Measurements from ENCODE around the gene CACNA1C.
"Not testable (repeated sequence)": the region's sequence is repeated elsewhere in the genome, so short reads cannot be mapped to it uniquely, and the experiment has no call there.

CACNA1C gene

GRCh38 chr12:2475984-2476383 lies 423.2 kb downstream of the CACNA1C start:
- no peak for DNase-seq

GRCh38 chr12:2477009-2477766 lies 424.4 kb downstream of the CACNA1C start:
- DNase-seq, result no peak

- DNase-seq, result no peak
Measured at GRCh38 chr12:2479851-2480535, 427.2 kb downstream of the CACNA1C start.

- DNase-seq, result no peak
Measured at GRCh38 chr12:2481346-2481745, 428.6 kb downstream of the CACNA1C start.

GRCh38 chr12:2481951-2482350 lies 429.2 kb downstream of the CACNA1C start:
- DNase-seq, result no peak

GRCh38 chr12:2482938-2483660 lies 430.3 kb downstream of the CACNA1C start:
- DNase-seq, result no peak

- no peak for DNase-seq
Measured at GRCh38 chr12:2483713-2484112, 430.9 kb downstream of the CACNA1C start.

GRCh38 chr12:2484141-2484776 lies 431.5 kb downstream of the CACNA1C start:
- no peak for DNase-seq

GRCh38 chr12:2485681-2486080 lies 432.9 kb downstream of the CACNA1C start:
- no peak for DNase-seq

- no peak for DNase-seq
Measured at GRCh38 chr12:2486796-2487195, 434.0 kb downstream of the CACNA1C start.

- DNase-seq, result no peak
Measured at GRCh38 chr12:2487278-2487677, 434.5 kb downstream of the CACNA1C start.

GRCh38 chr12:2488131-2488530 lies 435.3 kb downstream of the CACNA1C start:
- DNase-seq, result no peak

- no peak for DNase-seq
Measured at GRCh38 chr12:2488596-2488995, 435.8 kb downstream of the CACNA1C start.

GRCh38 chr12:2489275-2489674 lies 436.5 kb downstream of the CACNA1C start:
- DNase-seq, result no peak

GRCh38 chr12:2490831-2491230 lies 438.0 kb downstream of the CACNA1C start:
- DNase-seq, result no peak

GRCh38 chr12:2491349-2491748 lies 438.6 kb downstream of the CACNA1C start:
- DNase-seq, result not testable (repeated sequence)

- DNase-seq, result no peak
Measured at GRCh38 chr12:2492236-2492635, 439.4 kb downstream of the CACNA1C start.

- no peak for DNase-seq
Measured at GRCh38 chr12:2493086-2493485, 440.3 kb downstream of the CACNA1C start.

- no peak for DNase-seq
Measured at GRCh38 chr12:2494486-2495192, 441.9 kb downstream of the CACNA1C start.

GRCh38 chr12:2495417-2496112 lies 442.8 kb downstream of the CACNA1C start:
- no peak for DNase-seq

GRCh38 chr12:2498964-2499500 lies 446.2 kb downstream of the CACNA1C start:
- DNase-seq, result peak in 1 of 2 experiments; percentile 48

Data from NCI-H526 (cell line).